Ammon's horn (tissue), 1 donor: ENCODE data around the gene IL32.

Source experiments
- DNase-seq: peaks from one replicate; pipeline ENCODE4 v3.0.0-alpha.2; 2016; ENCODE audit warnings: low spot score

The IL32 gene, protein sequence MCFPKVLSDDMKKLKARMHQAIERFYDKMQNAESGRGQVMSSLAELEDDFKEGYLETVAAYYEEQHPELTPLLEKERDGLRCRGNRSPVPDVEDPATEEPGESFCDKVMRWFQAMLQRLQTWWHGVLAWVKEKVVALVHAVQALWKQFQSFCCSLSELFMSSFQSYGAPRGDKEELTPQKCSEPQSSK

DNA sequence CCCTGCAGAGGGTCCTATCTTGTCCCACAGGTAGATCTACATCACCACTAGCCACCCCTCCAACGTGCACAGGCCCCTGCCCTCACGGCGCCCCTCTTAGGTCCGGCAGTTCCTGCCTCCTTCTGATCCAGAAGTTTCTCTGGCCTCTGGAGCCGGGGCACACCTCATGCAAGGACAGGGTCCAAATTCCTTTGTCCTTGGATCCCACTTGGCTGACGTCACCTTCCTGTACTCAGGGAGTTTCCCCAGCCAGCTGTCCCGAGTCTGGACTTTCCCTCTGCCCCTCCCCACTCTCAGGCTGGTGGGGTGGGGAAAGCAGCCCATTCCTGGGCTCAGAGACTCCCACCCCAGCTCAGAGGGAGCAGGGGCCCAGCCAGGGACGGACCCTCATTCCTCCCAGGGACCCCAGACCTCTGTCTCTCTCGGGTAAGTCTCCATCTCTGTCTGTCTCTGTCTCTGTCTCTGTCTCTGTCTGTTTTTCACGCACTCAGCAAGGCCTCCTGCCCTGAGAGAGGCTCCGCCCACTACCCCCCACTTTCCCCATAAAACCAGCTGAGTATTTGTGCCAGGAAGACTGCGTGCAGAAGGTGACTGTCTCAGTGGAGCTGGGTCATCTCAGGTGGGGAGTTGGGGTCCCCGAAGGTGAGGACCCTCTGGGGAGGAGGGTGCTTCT, at the start of gene IL32:
IL32 (plus strand) TSS at position 572 of the 673 bp plus-strand sequence. CDS start 172 bp downstream, outside the sequence.
- no peak for DNase-seq

DNA sequence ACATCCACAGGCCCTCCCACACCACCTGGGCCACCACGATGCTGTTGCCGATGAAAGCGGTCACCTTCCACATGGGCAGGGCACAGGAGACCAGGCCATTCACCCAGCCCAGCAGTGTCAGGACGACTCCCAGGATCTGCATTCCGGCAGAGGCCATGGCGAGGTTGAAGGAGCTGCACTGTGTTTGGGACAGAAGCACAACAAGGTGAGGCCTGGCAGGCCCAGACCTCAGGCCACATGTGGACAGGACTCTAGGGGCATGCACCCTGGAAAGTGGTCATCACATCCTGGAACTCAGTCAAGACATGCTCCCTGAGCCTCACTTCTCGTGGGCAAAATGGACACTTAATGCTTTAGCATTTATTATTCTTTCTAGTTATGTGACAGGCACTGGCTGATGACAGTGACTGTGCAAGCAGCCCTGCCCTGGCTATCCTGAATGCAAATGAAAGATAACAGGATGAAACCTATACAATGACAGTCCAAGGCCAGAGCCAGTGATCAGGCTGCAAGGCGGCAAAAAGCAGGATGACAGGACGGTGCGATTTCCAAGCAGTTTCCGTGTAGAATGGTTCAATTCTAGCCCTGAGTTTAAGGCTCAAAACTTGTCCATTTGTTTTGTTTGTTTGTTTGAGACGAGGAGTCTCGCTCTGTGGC, 49.4 kb upstream of the IL32 start:
- DNase-seq = no peak

DNA sequence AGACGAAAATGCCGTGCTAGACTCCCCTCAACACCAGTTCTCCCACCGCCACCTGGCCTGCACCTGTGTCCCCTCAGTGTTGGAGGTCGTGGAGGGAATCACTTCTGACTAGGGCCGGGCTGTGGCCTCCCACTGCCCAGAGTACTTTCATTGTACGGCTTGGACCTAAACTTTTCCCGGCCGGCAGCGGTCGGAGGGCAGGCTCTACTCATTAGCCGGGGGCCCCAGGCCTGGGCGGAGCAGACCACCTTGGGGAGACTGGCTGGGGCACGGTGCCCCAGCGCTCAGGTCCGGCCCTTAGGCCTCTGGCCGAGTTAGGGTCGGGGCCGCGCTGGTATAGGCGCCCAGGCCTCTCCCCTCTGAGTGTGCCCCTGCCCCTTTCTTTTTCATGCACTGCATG, 48.1 kb upstream of the IL32 start:
- no peak for DNase-seq

DNA sequence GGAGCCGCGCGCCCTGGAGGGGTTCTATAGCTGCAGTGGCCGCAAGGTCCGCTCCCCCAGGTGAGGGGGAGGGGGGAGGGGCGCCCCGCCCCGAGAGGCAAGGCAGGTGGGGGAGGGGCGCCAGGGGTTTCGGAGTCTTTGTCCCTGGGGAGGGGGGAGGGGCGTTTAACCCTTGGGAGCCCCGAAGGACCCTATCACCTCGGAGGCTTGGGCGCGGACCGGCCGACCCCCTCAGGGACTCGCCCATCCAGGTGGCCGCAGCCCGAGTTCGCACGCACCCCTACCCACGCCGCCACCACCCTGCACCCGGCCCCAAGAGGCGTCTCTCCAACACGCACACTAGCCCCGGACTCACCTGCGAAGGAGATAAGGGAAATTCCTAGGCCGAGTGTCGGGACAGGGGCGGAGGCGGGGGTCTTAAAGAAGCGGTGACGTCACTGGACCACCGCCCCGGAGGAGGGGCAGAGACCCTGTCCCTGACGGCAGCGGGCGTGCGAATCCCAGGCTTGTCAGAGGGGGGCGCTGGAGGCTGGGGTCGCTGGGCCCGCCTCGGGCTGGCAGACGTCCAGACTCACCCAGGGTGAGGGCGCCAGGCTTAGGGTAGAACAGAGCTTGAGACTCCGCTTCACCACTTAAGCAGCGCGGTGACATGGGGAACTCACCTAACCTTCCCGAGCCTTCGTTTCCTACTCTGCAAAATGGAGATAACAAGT, 47.5 kb upstream of the IL32 start, which contains the start of gene CLDN6:
CLDN6 (minus strand) TSS at position 390 of the 713 bp plus-strand sequence. CDS start 2,162 bp downstream, outside the sequence.
- DNase-seq = no peak

DNA sequence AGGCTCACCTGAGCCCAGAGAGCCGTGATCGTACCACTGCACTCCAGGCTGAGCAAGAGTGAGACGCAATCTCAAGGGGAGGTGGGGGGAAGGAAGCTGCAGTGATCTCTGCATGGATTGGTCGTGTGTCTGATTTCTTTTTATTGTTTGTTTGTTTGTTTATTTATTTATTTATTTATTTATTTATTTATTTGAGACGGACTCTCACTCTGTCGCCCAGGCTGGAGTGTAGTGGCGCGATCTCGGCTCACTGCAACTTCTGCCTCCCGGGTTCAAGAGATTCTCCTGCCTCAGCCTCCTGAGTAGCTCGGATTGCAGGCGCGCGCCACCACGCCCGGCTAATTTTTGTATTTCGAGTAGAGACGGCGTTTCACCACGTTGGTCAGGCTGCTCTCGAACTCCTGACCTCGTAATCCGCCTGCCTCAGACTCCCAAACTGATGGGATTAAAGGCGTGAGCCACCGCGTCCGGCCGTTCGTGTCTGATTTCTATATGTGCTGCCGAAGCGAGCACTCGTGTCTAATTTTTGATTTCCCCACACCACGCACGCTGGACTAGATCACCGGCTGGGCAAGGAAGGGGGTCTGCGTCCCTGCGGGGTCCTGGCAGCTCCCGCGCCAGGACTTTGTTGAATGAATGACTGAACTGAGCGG, 45.7 kb upstream of the IL32 start:
- DNase-seq = no peak

DNA sequence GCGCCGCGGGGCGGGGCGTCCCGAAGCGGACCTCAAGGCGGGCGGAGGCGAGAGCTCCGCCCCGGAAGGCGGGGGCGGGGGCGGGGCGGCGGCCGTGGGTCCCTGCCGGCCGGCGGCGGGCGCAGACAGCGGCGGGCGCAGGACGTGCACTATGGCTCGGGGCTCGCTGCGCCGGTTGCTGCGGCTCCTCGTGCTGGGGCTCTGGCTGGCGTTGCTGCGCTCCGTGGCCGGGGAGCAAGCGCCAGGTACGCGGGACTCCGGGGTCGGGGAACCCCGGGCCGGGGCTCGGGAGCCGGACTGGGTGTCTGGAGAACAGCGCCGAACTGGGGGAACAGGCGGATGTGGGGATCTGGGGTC, 45.2 kb upstream of the IL32 start, which contains the start of gene TNFRSF12A:
TNFRSF12A (plus strand) TSS at position 122 of the 357 bp plus-strand sequence; CDS start at position 152, 30 bp downstream.
- peak; percentile 69 for DNase-seq

DNA sequence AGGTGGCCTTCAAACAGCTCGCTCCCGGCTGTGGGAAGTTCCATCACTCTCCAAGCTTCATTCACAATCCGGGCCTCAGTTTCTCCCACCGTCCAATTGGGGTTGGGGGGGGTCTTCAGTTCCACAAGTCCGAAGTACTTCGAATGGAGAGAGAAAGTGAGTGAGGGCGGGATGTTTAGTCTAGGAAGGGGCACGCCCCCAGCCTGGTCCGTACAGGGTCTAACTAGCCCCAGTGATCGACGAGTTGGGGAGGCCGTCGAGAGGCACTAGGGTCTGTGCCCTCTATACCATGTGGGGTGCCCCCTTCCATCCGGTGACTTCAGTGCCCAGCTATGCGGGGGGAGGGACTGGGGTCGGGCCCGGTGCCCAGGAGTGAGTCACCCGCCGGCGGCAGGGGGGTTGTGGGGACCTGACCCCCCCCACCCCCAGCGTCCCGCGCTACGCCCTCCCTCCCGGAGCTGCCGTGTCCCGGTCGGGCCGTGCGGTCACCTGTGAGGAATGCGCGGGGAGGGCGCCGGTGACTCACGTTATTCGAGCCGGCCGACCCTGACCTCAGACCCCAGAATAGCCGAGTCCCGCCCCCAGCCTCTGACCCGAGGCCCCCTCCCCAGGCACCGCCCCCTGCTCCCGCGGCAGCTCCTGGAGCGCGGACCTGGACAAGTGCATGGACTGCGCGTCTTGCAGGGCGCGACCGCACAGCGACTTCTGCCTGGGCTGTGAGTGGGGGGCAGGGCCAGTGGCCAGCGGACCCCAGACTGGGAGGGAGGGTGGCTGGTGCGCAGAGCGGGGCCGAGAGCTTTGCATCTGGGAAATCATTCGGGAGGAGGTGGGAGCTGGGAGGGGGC, 44.6 kb upstream of the IL32 start:
- DNase-seq = peak; percentile 47

DNA sequence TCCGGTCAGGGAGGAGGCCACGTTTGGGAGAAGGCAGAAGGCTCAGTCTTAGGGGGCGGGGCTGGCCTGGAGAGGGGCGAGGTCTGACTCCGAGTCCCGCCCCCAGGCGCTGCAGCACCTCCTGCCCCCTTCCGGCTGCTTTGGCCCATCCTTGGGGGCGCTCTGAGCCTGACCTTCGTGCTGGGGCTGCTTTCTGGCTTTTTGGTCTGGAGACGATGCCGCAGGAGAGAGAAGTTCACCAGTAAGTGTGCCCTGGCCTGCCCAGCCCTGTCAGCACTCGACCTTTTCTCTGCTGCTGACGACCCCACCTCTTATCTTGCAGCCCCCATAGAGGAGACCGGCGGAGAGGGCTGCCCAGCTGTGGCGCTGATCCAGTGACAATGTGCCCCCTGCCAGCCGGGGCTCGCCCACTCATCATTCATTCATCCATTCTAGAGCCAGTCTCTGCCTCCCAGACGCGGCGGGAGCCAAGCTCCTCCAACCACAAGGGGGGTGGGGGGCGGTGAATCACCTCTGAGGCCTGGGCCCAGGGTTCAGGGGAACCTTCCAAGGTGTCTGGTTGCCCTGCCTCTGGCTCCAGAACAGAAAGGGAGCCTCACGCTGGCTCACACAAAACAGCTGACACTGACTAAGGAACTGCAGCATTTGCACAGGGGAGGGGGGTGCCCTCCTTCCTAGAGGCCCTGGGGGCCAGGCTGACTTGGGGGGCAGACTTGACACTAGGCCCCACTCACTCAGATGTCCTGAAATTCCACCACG, 43.8 kb upstream of the IL32 start:
- peak; percentile 60 for DNase-seq

DNA sequence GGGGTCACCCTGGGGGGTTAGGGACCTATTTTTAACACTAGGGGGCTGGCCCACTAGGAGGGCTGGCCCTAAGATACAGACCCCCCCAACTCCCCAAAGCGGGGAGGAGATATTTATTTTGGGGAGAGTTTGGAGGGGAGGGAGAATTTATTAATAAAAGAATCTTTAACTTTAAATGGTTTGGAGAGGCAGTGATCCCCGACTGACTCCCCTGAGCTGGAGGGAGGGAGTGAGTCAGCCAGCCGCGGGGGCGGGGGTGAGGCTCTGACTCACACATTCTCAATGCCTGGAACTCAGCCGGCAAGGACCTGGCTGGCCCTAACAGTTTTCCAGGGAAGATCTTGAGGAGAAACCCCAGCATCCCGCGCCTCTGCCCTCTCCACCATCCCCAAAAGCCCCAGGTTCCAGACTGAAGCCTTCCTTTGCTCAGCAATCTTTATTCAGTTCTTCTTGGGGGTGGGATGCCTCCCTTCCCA, 43.2 kb upstream of the IL32 start:
- DNase-seq = peak; percentile 64

DNA sequence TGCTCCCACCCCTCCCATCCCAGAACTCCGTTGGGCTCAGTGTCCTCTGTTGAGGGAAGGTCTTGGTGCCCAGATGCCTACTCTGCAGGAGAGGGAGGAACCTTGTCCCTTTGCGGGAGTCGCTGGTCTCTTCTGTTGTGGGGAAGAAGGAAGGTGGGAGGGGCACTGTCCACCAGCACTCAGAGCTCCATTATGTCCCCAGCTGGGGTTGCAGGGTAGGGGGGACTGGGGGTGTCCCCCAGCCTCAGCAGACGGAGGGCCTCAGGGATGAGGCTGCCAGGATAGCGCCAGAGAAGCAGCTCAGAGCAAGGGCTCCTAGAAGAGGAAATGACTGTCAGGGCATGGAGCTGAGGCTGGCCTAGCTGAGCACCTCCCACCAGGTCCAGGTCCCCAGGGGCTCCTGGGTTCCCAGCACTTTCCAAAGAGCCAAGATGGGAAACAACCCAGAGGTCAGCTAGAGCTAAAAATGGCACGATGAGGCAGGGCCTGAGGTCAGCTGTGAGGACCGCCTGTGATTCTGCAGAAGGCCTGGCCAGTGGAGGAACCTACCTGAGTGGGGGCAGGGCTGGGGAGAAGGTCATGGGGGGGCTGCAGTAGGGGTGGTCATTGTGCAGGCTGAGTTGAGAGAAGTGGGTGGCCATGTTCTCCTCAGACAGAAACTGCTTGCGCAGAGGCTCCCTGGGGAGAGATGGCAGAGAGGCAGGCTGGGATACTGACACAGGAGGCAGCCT, 42.6 kb upstream of the IL32 start:
- no peak for DNase-seq

DNA sequence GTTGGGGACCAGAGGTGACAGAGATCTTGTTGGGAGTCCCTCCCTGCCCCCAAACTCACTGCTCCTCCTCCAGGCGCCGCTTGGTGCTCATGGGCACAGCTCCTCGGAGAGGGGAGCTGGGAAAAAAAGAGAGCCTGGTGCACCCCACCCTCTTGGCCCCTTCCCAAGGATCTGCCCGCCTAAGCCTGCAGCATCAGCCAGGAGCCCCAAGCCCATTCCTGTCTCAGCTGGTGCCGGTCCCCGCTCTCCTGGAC, 42.1 kb upstream of the IL32 start:
- DNase-seq = peak; percentile 62

DNA sequence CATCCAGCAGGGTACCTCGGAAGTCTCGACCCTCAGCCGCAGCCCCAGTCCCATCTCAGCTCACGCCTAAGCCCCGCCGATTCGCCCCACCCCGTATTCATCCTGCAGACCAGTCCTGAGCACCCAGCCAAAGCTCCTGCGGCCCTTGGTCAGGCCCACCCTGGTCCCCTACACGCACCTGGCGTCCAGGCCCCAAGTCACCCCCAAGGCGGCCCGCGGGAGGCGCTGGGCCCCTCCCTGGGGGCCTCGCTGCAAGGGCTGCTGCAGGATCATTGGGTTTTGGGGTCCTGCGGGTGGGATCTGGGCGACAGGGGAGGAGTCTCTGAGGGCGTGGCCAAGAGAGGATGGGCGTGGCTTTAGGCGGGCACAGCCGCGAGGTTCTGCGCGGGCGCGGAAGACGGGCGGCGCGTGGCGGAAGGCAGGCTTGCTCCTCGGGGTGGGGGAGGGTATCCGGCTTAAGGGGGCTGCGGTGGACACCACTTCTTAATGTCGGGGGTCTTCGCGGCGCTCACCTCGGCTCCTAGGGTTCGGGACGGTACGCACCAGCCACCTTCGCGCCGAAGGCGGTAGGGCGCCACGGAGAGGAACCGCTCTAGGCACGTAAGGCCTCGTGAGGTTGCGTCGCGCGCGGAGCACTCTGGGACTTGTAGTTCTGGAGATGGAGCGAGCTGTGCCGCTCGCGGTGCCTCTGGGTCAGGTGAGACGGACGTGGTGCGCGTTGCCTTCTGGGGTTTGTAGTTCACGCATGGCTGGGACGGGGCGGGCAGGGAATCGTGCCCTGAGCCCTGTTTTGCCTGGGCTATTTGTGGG, 41.6 kb upstream of the IL32 start, which contains the start of the genes HCFC1R1 and THOC6:
HCFC1R1 (minus strand) TSS at position 274 of the 810 bp plus-strand sequence; CDS start at position 273, 1 bp downstream.
THOC6 (plus strand) TSS at position 367 of the 810 bp plus-strand sequence; CDS start at position 659, 292 bp downstream.
- DNase-seq = peak; percentile 99

DNA sequence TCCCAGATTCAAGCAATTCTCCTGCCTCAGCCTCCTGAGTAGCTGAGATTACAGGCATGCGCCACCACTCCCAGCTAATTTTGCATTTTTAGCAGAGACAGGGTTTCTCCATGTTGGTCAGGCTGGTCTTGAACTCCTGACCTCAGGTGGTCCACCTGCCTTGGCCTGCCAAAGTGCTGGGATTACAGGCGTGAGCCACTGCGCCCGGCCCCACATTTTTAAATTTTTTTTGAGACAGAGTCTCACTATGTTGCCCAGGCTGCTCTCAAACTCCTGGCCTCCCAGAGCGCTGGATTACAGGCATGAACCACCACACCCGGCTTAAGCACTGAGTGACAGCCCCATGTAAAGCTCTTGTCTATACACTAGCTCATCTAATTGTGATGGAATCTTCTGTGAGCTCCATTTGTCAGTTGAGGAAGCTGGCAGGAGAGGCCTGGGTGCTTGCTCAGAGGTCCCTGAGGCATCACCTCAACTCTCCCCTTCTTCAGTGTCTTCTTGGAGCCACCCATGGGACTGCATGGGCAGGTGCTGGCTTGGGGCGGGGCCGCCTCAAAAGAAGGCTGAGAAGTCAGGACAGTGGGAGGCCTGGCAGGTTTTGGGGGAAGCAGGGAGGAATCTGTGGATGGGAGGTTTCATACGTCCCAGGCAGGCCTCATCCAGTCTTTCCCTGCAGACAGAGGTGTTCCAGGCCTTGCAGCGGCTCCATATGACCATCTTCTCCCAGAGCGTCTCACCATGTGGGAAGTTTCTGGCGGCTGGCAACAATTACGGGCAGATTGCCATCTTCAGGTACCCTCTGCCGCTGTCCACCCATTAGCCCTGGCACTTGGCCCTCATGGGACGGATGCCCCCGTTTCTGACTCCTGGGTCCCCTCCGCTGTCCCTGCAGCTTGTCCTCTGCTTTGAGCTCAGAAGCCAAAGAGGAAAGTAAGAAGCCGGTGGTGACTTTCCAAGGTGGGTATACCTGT, 40.1 kb upstream of the IL32 start:
- DNase-seq = no peak

DNA sequence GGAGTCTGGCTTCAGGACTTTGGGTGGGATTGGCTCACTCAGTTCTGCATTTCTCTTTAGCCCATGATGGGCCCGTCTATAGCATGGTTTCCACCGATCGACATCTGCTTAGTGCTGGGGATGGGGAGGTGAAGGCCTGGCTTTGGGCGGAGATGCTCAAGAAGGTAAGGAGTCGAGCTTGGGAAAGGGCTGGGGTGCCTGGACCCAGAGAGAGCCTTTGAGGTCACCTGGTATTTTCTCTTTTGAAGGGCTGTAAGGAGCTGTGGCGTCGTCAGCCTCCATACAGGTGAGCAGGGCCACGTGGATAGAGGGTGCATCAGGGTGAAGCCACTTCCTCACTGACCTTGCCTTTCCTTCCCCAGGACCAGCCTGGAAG, 39.4 kb upstream of the IL32 start:
- no peak for DNase-seq

DNA sequence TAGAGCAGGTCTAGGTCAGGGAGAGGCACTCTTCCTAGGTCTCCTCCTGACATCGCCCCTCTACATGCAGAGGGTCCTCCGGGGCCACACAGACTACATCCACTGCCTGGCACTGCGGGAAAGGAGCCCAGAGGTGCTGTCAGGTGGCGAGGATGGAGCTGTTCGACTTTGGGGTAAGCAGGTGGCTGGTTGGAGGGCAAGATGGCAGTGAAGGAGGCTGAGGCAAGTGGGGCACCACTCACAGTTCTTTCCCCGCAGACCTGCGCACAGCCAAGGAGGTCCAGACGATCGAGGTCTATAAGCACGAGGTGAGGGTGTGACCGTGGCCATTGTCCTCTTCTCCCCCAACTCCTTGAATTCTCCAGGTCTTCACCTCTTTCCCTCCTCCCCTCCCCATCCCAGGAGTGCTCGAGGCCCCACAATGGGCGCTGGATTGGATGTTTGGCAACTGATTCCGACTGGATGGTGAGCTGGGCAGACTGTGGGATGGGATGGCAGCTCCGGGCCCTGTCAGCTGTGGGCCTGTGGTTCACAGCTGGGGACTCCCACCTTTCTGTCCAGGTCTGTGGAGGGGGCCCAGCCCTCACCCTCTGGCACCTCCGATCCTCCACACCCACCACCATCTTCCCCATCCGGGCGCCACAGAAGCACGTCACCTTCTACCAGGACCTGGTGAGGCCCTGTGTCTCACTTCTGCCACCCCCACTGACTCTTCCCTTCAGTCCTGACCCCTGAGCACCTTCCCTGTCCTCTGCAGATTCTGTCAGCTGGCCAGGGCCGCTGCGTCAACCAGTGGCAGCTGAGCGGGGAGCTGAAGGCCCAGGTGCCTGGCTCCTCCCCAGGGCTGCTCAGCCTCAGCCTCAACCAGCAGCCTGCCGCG, 38.6 kb upstream of the IL32 start:
- DNase-seq = no peak

DNA sequence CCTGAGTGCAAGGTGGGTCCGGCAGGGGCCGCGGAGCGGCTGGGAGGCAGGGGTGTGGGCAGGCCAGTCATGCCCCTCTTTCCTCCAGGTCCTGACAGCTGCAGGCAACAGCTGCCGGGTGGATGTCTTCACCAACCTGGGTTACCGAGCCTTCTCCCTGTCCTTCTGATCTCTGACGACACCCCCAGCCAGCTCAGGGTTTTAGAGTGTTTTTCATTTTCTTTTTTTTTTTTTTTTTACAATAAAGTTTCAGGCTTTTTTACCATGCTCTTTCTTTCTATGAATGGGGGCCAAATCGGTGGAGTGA, 38.0 kb upstream of the IL32 start:
- DNase-seq = no peak
